ENCODE measurements around the gene SYNJ2.

Gene SYNJ2

DNA sequence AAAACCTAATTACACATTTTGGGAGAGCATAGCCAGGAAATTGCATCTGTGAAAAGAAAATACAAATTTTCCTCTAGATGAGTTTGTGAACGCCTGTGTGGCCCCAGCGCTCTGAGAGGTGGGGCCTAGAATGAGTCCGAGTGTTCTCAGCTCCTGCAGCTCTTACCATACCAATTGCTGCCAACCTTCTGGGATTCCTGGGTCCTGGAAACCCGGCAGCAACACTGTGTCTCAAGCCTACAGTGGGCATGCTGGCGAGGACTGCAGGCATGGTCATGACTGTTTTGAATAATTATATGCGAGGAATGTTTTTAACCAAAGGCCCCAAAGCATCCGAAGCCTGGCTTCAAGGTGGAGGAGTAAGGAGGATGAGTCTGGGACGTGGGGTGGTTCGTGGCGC, 96.0 kb downstream of the SYNJ2 start:
- Mint-ChIP-seq H3K4me1 (ENCODE audit: low read depth) (no peaks in the 10 kb centered on the region), H3K27me3 (no peaks in the 10 kb centered on the region), H3K4me3 (no peak overlapping the region), H3K36me3 (peaks cover 19% of the 10 kb centered on the region), H3K9me3 (ENCODE audit: low read depth) (no peaks in the 10 kb centered on the region), H3K27ac (no peak overlapping the region)

DNA sequence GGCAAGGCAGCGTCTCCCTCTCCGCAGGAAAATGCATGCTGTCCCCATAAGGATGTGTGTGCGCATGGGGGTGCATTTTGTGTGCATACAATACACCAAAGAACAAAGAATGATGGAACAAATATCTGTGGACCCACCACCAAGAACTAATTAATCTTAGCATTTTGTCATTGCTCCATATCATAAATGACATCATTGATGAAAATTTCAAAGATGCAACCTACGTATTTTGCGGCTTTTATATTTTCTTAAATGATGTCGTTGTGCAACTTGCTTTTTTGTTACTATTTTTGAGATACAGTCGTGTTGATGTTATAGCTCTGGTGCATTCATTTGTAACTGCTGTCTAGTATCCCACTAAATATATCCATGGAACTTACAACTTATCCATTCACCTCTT, 96.7 kb downstream of the SYNJ2 start:
- H3K36me3 Mint-ChIP-seq, result peaks cover 22% of the 10 kb centered on the region
- H3K27me3 Mint-ChIP-seq, result no peaks in the 10 kb centered on the region
- no peaks in the 10 kb centered on the region for H3K9me3 Mint-ChIP-seq (ENCODE audit: low read depth)
- no peak overlapping the region for H3K4me3 Mint-ChIP-seq
- H3K4me1 Mint-ChIP-seq (ENCODE audit: low read depth), result no peaks in the 10 kb centered on the region
- no peak overlapping the region for H3K27ac Mint-ChIP-seq

GRCh38 chr6:158080849-158081656, 99.4 kb downstream of the SYNJ2 start:
- Mint-ChIP-seq H3K27ac (no peak overlapping the region), H3K27me3 (no peaks in the 10 kb centered on the region), H3K4me3 (no peak overlapping the region), H3K4me1 (ENCODE audit: low read depth) (no peaks in the 10 kb centered on the region), H3K36me3 (peaks cover 16% of the 10 kb centered on the region), H3K9me3 (ENCODE audit: low read depth) (no peaks in the 10 kb centered on the region)

DNA sequence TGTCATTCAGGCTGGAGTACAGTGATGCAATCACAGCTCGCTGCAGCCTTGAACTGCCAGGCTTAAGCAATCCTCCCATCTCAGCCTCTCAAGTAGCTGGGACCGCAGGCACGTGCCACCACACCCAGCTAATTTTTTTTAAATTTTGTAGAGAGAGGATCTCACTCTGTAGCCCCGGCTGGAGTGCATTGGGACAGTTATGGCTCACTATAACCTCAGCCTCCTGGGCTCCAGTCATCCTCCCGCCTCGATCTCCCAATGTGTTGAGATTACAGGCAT, 99.9 kb downstream of the SYNJ2 start:
- Mint-ChIP-seq H3K9me3 (ENCODE audit: low read depth) (no peaks in the 10 kb centered on the region), H3K27me3 (no peaks in the 10 kb centered on the region), H3K27ac (no peak overlapping the region), H3K36me3 (peaks cover 12% of the 10 kb centered on the region), H3K4me1 (ENCODE audit: low read depth) (no peaks in the 10 kb centered on the region), H3K4me3 (no peak overlapping the region)

GRCh38 chr6:158083455-158084325, 102.0 kb downstream of the SYNJ2 start:
- H3K4me3 Mint-ChIP-seq, result no peak overlapping the region
- H3K27me3 Mint-ChIP-seq, result no peaks in the 10 kb centered on the region
- no peaks in the 10 kb centered on the region for H3K9me3 Mint-ChIP-seq (ENCODE audit: low read depth)
- H3K36me3 Mint-ChIP-seq, result peaks cover 9% of the 10 kb centered on the region
- H3K4me1 Mint-ChIP-seq (ENCODE audit: low read depth), result peaks cover 3% of the 10 kb centered on the region
- H3K27ac Mint-ChIP-seq, result no peak overlapping the region

DNA sequence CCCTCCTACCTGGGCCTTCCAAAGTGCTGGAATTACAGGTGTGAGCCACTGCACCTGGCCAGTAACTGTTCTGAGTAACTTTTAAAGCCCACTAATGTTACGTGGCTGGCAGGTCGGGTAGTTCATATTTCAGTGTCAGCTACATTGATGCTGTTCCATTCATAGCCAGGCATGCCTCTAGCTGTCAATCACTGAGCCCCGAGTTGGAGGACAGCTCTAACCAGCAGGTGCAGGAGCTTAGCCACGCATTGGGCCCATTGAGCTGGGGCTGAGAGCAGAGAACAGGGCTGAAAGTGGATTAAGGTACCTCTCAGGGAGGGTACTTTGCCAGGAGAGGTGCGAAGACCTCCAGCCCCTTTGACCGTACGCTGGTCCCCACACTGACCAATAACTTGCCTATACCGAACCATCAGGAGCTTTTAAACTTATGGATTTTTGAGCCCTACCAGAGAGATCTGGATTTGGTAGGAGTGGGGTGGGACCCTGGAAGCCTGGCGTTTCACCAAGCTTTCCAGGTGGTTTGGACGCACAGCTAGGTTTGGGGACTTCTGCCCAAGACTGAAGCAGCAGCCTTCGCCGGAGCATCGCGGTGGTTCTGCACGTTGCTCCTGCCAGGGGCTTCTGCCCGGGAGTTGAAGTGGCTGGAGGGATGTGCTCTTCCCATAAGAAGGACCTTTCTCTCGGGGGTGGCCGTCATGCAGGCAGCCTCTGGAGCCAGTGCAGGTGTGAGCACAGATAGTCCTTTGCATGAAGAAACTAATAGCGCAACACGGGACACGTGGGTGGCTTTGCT, 103.8 kb downstream of the SYNJ2 start:
- H3K27ac Mint-ChIP-seq, result no peak overlapping the region
- peaks cover 12% of the 10 kb centered on the region for H3K36me3 Mint-ChIP-seq
- H3K4me1 Mint-ChIP-seq (ENCODE audit: low read depth), result peaks cover 3% of the 10 kb centered on the region

DNA sequence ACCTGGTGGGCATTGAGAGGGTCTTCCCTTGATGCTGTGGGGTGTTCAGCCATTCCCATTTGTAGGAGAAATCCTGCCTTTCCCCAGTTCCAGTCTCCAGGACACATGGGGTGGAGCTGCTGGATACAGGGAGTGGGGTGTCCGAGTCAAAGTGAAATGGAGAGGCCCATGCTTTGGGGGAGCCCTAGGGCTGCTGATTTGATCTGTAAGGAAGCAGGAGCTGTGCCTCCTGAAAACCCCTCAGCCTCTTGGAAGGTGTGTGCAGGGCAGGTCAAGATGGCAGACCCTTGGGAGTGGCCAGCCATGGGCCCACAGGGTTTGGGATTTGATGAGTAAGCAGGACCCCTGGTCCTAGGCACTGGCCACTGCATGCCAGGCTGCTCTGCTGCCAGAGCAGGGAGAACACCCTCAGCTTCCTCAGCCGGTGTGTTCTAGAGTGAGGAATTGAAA, 104.4 kb downstream of the SYNJ2 start:
- peaks cover 3% of the 10 kb centered on the region for H3K4me1 Mint-ChIP-seq (ENCODE audit: low read depth)

More for the DNA sequence above, 103.8 kb downstream of the SYNJ2 start:
- H3K27me3 Mint-ChIP-seq, result no peaks in the 10 kb centered on the region
- H3K9me3 Mint-ChIP-seq (ENCODE audit: low read depth), result no peaks in the 10 kb centered on the region
- no peak overlapping the region for H3K4me3 Mint-ChIP-seq

GRCh38 chr6:158086504-158087223, 105.0 kb downstream of the SYNJ2 start:
- H3K9me3 Mint-ChIP-seq (ENCODE audit: low read depth), result no peaks in the 10 kb centered on the region
- H3K4me3 Mint-ChIP-seq, result no peak overlapping the region
- H3K27me3 Mint-ChIP-seq, result no peaks in the 10 kb centered on the region
- no peak overlapping the region for H3K27ac Mint-ChIP-seq
- H3K36me3 Mint-ChIP-seq, result peaks cover 11% of the 10 kb centered on the region
- peaks cover 3% of the 10 kb centered on the region for H3K4me1 Mint-ChIP-seq (ENCODE audit: low read depth)

More for the DNA sequence above, 104.4 kb downstream of the SYNJ2 start:
- no peaks in the 10 kb centered on the region for H3K27me3 Mint-ChIP-seq
- H3K9me3 Mint-ChIP-seq (ENCODE audit: low read depth), result no peaks in the 10 kb centered on the region
- no peak overlapping the region for H3K4me3 Mint-ChIP-seq
- peaks cover 11% of the 10 kb centered on the region for H3K36me3 Mint-ChIP-seq
- H3K27ac Mint-ChIP-seq, result no peak overlapping the region

DNA sequence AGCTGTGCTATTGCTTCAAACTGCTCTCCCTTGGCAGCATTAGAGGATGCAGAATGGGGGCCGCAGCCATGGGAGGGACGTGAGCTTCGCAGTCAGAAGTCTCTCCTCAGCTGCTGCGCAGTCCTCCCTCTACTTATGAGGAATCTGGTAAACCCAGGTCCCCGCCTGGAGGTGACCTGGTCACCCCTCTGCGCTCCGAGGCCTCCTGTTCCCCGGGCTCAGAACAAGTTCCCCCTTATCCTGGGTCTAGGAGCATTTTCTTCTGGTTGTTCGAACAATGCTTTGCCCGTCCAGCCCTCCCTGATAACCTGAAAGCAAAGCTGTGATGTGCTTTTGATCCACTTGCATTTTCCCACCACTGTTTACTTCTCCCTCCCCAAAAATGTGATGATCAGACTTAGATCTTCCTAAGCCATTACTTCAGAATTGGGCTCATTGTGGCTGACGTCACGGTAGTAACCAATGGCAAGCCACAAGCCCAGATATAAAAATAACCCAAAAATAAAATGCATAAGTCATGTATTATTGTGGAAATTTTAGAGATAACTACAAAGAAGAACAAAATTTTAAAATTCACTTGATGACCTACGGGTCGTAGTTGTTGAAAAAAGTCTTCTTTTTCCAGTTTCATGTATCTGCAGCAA, 105.7 kb downstream of the SYNJ2 start:
- Mint-ChIP-seq H3K27me3 (no peaks in the 10 kb centered on the region), H3K4me1 (ENCODE audit: low read depth) (peaks cover 3% of the 10 kb centered on the region), H3K9me3 (ENCODE audit: low read depth) (no peaks in the 10 kb centered on the region), H3K36me3 (peaks cover 9% of the 10 kb centered on the region), H3K27ac (no peak overlapping the region), H3K4me3 (no peak overlapping the region)

- Mint-ChIP-seq H3K27ac (no peak overlapping the region), H3K4me3 (no peak overlapping the region), H3K27me3 (no peaks in the 10 kb centered on the region), H3K4me1 (ENCODE audit: low read depth) (peaks cover 1% of the 10 kb centered on the region), H3K9me3 (ENCODE audit: low read depth) (no peaks in the 10 kb centered on the region), H3K36me3 (peaks cover 18% of the 10 kb centered on the region)
Observed at GRCh38 chr6:158092806-158093205, 111.1 kb downstream of the SYNJ2 start.

- no peaks in the 10 kb centered on the region for H3K4me1 Mint-ChIP-seq (ENCODE audit: low read depth)
- H3K36me3 Mint-ChIP-seq, result peaks cover 18% of the 10 kb centered on the region
- H3K27me3 Mint-ChIP-seq, result no peaks in the 10 kb centered on the region
- H3K4me3 Mint-ChIP-seq, result no peak overlapping the region
- no peak overlapping the region for H3K27ac Mint-ChIP-seq
- no peaks in the 10 kb centered on the region for H3K9me3 Mint-ChIP-seq (ENCODE audit: low read depth)
Observed at GRCh38 chr6:158095031-158095430, 113.4 kb downstream of the SYNJ2 start.

DNA sequence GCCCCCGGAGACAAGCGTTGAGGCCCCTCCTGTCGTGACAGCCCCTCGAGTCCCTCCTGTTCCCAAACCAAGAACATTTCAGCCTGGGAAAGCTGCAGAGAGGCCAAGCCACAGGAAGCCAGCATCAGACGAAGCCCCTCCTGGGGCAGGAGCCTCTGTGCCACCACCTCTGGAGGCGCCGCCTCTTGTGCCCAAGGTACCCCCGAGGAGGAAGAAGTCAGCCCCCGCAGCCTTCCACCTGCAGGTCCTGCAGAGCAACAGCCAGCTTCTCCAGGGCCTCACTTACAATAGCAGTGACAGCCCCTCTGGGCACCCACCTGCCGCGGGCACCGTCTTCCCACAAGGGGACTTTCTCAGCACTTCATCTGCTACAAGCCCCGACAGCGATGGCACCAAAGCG, 114.0 kb downstream of the SYNJ2 start:
- no peak overlapping the region for H3K4me3 Mint-ChIP-seq
- H3K4me1 Mint-ChIP-seq (ENCODE audit: low read depth), result no peaks in the 10 kb centered on the region
- H3K27me3 Mint-ChIP-seq, result no peaks in the 10 kb centered on the region
- H3K9me3 Mint-ChIP-seq (ENCODE audit: low read depth), result no peaks in the 10 kb centered on the region
- H3K27ac Mint-ChIP-seq, result no peak overlapping the region
- H3K36me3 Mint-ChIP-seq, result peaks cover 18% of the 10 kb centered on the region

GRCh38 chr6:158103228-158103627, 121.6 kb downstream of the SYNJ2 start:
- peaks cover 14% of the 10 kb centered on the region for H3K36me3 Mint-ChIP-seq
- no peaks in the 10 kb centered on the region for H3K4me1 Mint-ChIP-seq (ENCODE audit: low read depth)
- H3K4me3 Mint-ChIP-seq, result no peak overlapping the region
- H3K27ac Mint-ChIP-seq, result no peak overlapping the region
- no peaks in the 10 kb centered on the region for H3K9me3 Mint-ChIP-seq (ENCODE audit: low read depth)
- H3K27me3 Mint-ChIP-seq, result no peaks in the 10 kb centered on the region

DNA sequence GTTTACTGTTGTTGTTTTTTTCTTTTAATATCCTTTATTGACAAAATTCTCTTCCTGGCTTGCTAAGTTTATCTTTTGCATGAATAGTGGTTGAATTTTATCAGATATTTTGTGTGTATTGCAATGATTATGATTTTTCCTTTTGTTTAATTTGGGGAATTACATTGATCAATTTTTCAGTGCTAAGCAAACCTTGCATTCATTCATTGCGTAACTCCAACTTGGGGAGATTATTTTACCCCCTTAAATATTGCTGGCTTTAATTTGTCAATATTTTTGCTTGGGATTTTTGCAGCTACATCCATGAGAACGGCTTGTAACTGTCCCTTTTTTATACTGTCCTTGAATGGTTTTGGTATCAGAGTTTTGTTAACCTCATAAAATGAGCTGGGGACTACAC, 123.0 kb downstream of the SYNJ2 start:
- Mint-ChIP-seq H3K36me3 (peaks cover 14% of the 10 kb centered on the region), H3K4me3 (no peak overlapping the region), H3K27me3 (no peaks in the 10 kb centered on the region), H3K27ac (no peak overlapping the region), H3K9me3 (ENCODE audit: low read depth) (no peaks in the 10 kb centered on the region), H3K4me1 (ENCODE audit: low read depth) (no peaks in the 10 kb centered on the region)
